Testis (tissue), 3 donors: ENCODE results near the gene DLX4. TPM values are rescaled to one million over a fixed set of nuclear protein-coding genes. Genes with fewer than 3 reads are reported as not detected.

Experiments used
- DNase-seq: peaks from one replicate; pipeline ENCODE4 v3.0.0-alpha.2; 2019
- H3K27ac ChIP-seq, 2 donors: fragments of 200-600 bp; sonication (generic); one replicate each; pipeline ENCODE4 v1.5.1; 2019
- H3K27me3 ChIP-seq: fragments of 200-600 bp; sonication (generic); one replicate; pipeline ENCODE4 v1.5.1; 2019
- H3K36me3 ChIP-seq: fragments of 200-600 bp; sonication (generic); one replicate; pipeline ENCODE4 v1.5.1; 2017; ENCODE audit warnings: low read depth; ENCODE audit errors: missing control alignments
- H3K4me1 ChIP-seq: fragments of 200-600 bp; sonication (generic); one replicate; pipeline ENCODE4 v1.5.1; 2019
- H3K4me3 ChIP-seq, 2 donors: fragments of 200-600 bp; sonication (generic); one replicate each; pipeline ENCODE4 v1.5.1; 2017 to 2019
- H3K9me3 ChIP-seq: fragments of 200-600 bp; sonication (generic); one replicate; pipeline ENCODE4 v1.5.1; 2017
- CTCF ChIP-seq, 3 experiments: fragments of 450-650 bp in 2 of 3; fragments of 200-600 bp in 1 of 3; sonication (generic) in 1 of 3; IDR thresholded peaks; one replicate each; pipeline ENCODE4 v1.5.1; 2016 to 2019; ENCODE audit warnings: antibody characterized with exemption in 3 of 3, mild to moderate bottlenecking in 2 of 3, moderate library complexity in 1 of 3
- POLR2A ChIP-seq: fragments of 450-650 bp; IDR thresholded peaks from one replicate; pipeline ENCODE4 v1.6.1; 2017; ENCODE audit warnings: antibody characterized with exemption, mild to moderate bottlenecking, moderate library complexity
- WGBS, 2 donors: methylation state at CpG; one replicate each; pipeline ENCODE4 v1.1.5; 2018; 5-methylcytosine and 5-hydroxymethylcytosine counted together
- intact Hi-C: fragments of 100-400 bp; cut with DNase I; formaldehyde crosslinking; loops from one replicate; pipeline ENCODE4 v1.15.1; 2023; ENCODE audit warnings: low total_unique reads
- polyA plus RNA-seq: library from polyadenylated mRNA; stranded (reverse); fragments of 350-450 nt; fragmentation: Illumina TruSeq; extraction: RNeasy Lipid Tissue Mini Kit (QIAGEN cat#74804); gene quantifications from one replicate; pipeline ENCODE4 v1.2.3, GENCODE V29; 2014; ENCODE audit warnings: low read depth, low replicate concordance; ENCODE audit not compliant: insufficient read depth
- total RNA-seq, 2 donors: library from RNA; depleted of rRNA; stranded (reverse); fragments of >200 nt; gene quantifications; one replicate each; pipeline ENCODE4 v1.2.3, GENCODE V29; 2016

Gene DLX4
- total and polyA plus RNA-seq, 3 donors from 2014 or later = 0.30 to 1.2 (median 0.37) TPM

DNA sequence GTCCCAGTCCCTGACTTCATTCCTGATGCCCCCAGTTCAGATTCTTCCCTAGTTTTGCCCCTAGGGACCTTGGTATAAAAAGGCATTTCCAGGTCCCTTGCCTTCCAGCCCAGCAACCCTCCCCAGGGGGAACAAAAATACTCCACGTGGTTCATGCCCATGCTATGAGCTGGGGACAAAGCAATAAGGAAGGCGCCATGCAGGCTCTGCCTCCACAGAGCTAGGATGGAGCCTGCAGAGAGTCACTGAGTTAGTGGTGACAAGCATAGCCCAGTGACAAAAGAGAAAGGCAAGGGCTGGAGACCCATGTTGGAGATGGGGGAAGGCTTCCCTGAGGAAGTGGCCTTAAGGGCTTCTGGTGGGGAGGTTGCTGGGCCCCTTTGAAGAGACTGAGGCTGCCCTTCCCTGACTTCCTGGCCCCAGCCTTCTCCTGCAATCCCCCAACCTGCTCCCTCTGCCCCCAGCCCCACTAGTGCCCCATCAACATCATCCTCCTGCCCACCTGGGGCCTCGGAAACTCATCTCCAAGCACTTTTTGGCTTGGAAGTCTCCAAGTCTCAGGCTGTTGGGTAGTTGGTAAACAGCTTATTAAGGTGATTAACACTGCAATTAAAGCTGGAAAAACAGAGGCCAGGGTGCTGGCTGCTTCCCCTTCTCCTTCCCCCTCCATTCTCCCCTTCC is 16.5 kb downstream of the DLX4 start:
- no peak overlapping the region for H3K4me3 ChIP-seq
- WGBS, 2 donors = 67 to 75% methylated on average over 3 of the region's 3 CpGs
- intact Hi-C loops = no loop called here
- H3K36me3 ChIP-seq = no peaks in the 10 kb centered on the region
- H3K9me3 ChIP-seq = no peaks in the 10 kb centered on the region
- H3K27me3 ChIP-seq = no peaks in the 10 kb centered on the region
- no peak overlapping the region for H3K27ac ChIP-seq
- TF ChIP-seq CTCF (IDR thresholded peaks at IDR 0.05) = no peak
- TF ChIP-seq POLR2A = no peak
- DNase-seq = no peak
- H3K4me1 ChIP-seq = no peaks in the 10 kb centered on the region

DNA sequence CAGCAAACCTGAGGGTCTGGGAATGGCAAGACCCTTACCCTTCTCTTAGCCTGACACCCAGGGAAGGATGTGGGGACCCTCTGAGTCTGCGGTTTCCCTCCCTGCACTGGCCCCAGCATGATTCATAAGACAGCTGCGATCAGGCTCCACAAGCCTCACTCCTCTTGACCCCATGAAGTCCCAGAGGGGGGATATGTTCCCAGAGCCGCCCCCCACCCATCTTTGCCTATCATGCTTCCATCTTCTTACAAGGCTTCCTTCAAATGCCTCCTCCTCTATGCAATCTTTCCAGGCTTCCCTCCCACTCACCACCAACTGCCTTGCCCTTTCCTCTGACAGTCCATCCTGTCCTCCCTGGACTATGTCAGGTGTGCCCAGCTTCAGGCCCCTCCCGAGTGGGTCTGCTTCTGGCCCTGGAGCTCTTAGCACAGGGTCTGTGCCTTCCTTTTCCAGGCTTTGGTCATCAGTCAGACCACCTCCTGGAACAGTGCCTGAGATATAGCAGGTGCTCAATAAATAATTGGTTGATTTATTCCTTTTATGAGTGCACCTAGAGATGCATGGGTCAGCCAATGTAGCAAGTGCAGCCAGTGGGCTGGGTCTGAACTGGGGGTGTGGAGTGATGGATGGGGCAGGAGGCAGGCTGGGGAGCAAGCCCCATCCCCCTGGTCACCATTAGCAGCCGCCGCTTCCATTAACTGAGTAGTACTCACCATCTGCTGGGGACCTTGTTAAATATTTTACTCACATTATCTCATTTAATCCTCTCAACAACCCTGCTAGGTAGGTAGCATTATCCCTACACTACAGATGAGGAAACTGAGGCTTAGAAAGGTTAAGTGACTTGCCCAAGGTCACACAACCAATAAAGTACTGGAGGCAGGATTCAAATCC is 17.7 kb downstream of the DLX4 start:
- 48 to 63% methylated on average over 5 to 6 of the region's 6 CpGs for WGBS, 2 donors
- Histone ChIP-seq H3K4me3 (no peak overlapping the region), H3K27ac (no peak overlapping the region), H3K4me1 (no peaks in the 10 kb centered on the region), H3K27me3 (no peaks in the 10 kb centered on the region), H3K36me3 (no peaks in the 10 kb centered on the region), H3K9me3 (no peaks in the 10 kb centered on the region)
- TF ChIP-seq CTCF (IDR thresholded peaks at IDR 0.05) (no peak), POLR2A (no peak)
- intact Hi-C loops = no loop called here
- DNase-seq = no peak

GRCh38 chr17:49987290-49987585 is 18.2 kb downstream of the DLX4 start:
- H3K4me3 ChIP-seq = no peak overlapping the region
- 47 to 80% methylated on average over 1 to 2 of the region's 2 CpGs for WGBS, 2 donors
- no peaks in the 10 kb centered on the region for H3K9me3 ChIP-seq
- TF ChIP-seq POLR2A (no peak), CTCF (IDR thresholded peaks at IDR 0.05) (no peak)
- no peaks in the 10 kb centered on the region for H3K27me3 ChIP-seq
- H3K4me1 ChIP-seq = no peaks in the 10 kb centered on the region
- intact Hi-C loops = no loop called here
- H3K36me3 ChIP-seq = no peaks in the 10 kb centered on the region
- no peak overlapping the region for H3K27ac ChIP-seq
- DNase-seq = no peak

DNA sequence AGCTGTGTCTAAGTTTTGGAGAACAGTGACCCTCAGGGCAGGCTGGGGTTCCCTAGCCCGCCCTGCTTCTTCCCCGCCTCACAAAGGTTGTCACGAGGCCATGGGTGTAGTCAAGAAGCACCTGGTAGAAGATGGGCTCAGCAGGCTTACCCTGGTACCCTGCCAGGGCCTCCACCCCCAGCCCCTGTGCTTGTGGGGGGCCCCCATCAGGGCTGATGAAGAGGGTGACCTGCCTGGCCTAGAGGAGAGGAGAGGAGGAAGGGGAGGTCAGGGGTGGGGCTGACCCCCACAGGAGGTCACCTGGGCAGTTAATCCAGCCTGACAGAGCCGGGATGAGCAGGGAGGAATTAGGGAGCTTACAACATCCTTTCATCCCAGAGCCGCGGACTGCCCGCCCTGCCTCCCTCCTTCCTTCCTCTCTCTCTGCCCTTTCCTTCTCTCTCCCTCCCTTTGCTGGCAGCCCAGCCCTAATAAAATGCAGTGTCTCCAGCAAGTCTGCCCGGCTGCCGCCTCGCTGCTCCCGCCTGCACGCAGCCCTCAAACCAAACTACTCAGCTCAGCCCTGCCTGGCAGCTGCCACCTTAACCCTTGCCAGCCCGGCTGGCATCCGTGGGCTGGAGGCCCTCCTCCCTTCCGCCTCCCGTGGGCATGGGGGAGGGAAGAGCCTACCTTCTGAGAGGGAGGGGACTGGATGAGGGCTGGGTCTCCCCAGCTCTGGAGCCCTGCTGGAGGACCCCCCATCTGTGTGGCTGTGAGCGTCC is 18.9 kb downstream of the DLX4 start:
- H3K4me1 ChIP-seq = no peaks in the 10 kb centered on the region
- TF ChIP-seq CTCF (IDR thresholded peaks at IDR 0.05) (no peak), POLR2A (no peak)
- H3K4me3 ChIP-seq = no peak overlapping the region
- no peaks in the 10 kb centered on the region for H3K36me3 ChIP-seq
- intact Hi-C loops = no loop called here
- WGBS, 2 donors = 33 to 34% methylated on average over 13 to 17 of the region's 17 CpGs
- no peak for DNase-seq
- H3K9me3 ChIP-seq = no peaks in the 10 kb centered on the region
- no peak overlapping the region for H3K27ac ChIP-seq
- H3K27me3 ChIP-seq = no peaks in the 10 kb centered on the region
